ENCODE data around the gene CALHM2.

DNA sequence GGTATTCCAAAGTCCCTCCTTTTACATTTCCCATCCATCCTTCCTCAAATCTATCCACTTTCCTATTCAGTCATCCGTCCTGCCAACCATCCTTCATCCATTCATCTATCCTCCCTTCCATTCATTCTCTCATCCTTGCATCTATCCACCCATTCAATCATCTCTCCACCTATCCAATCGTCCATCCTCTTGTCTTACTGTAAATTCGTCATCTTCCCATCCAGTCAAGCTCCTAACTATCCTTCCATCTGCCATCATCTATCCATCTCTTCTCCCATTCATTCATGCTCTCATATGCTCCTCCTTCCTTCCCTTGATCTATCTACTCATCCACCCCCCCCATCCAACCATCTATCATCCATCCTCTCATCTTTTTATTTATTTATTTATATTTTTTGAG is 21.9 kb upstream of the CALHM2 start:
- TF ChIP-seq YY1 (IDR thresholded peaks at IDR 0.05) (no peak), GABPA (IDR thresholded peaks at IDR 0.05 in 1 of 2, conservative IDR thresholded peaks at IDR 0.05 in 1 of 2) (no peak), TAF1 (conservative IDR thresholded peaks at IDR 0.05) (no peak)
- TF ChIP-seq, protein P1, sequence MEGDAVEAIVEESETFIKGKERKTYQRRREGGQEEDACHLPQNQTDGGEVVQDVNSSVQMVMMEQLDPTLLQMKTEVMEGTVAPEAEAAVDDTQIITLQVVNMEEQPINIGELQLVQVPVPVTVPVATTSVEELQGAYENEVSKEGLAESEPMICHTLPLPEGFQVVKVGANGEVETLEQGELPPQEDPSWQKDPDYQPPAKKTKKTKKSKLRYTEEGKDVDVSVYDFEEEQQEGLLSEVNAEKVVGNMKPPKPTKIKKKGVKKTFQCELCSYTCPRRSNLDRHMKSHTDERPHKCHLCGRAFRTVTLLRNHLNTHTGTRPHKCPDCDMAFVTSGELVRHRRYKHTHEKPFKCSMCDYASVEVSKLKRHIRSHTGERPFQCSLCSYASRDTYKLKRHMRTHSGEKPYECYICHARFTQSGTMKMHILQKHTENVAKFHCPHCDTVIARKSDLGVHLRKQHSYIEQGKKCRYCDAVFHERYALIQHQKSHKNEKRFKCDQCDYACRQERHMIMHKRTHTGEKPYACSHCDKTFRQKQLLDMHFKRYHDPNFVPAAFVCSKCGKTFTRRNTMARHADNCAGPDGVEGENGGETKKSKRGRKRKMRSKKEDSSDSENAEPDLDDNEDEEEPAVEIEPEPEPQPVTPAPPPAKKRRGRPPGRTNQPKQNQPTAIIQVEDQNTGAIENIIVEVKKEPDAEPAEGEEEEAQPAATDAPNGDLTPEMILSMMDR (IDR thresholded peaks at IDR 0.05; ENCODE audit: low read depth, low read length, missing input control), result no peak
- TF ChIP-seq, protein P2, sequence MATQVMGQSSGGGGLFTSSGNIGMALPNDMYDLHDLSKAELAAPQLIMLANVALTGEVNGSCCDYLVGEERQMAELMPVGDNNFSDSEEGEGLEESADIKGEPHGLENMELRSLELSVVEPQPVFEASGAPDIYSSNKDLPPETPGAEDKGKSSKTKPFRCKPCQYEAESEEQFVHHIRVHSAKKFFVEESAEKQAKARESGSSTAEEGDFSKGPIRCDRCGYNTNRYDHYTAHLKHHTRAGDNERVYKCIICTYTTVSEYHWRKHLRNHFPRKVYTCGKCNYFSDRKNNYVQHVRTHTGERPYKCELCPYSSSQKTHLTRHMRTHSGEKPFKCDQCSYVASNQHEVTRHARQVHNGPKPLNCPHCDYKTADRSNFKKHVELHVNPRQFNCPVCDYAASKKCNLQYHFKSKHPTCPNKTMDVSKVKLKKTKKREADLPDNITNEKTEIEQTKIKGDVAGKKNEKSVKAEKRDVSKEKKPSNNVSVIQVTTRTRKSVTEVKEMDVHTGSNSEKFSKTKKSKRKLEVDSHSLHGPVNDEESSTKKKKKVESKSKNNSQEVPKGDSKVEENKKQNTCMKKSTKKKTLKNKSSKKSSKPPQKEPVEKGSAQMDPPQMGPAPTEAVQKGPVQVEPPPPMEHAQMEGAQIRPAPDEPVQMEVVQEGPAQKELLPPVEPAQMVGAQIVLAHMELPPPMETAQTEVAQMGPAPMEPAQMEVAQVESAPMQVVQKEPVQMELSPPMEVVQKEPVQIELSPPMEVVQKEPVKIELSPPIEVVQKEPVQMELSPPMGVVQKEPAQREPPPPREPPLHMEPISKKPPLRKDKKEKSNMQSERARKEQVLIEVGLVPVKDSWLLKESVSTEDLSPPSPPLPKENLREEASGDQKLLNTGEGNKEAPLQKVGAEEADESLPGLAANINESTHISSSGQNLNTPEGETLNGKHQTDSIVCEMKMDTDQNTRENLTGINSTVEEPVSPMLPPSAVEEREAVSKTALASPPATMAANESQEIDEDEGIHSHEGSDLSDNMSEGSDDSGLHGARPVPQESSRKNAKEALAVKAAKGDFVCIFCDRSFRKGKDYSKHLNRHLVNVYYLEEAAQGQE (IDR thresholded peaks at IDR 0.05), result no peak
